ENCODE measurements around the gene MICU1.
"Not testable (repeated sequence)": the region's sequence is repeated elsewhere in the genome, so short reads cannot be mapped to it uniquely, and the experiment has no call there.

The MICU1 gene

GRCh38 chr10:72503694-72504438 lies 122.0 kb downstream of the MICU1 start:
- no peak for DNase-seq (ENCODE audit: low read depth)

DNA sequence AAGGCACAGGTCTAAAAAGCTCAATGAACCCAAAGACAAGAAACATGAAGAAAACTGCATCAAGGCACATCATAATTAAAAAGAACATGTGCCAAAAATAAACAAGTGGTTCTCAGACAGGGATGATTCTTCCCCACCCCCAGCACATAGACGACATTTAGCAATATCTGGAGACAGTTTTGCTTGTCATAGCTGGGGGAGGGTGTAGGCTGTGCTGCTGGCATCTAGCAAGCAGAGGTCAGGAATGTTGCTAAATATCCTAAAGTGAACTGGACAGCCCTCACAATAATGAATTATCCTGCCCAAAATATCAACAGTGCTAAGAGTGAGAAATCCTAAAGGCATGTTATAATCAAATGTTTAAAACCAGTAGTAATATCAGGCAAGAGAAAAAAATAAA lies 122.6 kb downstream of the MICU1 start:
- no peak for DNase-seq (ENCODE audit: low read depth)

- no peak for DNase-seq (ENCODE audit: low read depth)
Measured at GRCh38 chr10:72502581-72502980, 123.3 kb downstream of the MICU1 start.

- no peak for DNase-seq (ENCODE audit: low read depth)
Measured at GRCh38 chr10:72499701-72500100, 126.2 kb downstream of the MICU1 start.

GRCh38 chr10:72490951-72491350 lies 134.9 kb downstream of the MICU1 start:
- no peak for DNase-seq (ENCODE audit: low read depth)

DNA sequence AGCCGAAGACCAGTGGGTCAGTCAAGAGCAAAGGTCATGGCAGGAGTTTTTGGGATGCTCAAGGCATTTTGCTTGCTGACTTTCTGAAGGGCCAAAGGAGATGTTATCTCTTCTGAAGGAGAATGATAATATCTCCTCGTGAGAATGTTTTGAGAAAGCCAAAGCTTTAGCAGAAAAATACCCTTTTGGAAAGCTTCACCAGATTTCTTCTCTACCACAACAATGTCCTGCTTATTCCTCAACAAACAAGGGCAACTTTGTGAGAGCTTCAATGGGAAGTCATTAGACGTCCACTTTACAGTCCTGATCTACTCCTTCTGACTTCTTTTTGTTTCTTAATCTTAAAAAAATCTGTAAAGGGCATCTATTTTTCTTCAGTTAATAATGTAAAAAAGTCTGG lies 138.4 kb downstream of the MICU1 start:
- DNase-seq (ENCODE audit: low read depth): no peak

DNA sequence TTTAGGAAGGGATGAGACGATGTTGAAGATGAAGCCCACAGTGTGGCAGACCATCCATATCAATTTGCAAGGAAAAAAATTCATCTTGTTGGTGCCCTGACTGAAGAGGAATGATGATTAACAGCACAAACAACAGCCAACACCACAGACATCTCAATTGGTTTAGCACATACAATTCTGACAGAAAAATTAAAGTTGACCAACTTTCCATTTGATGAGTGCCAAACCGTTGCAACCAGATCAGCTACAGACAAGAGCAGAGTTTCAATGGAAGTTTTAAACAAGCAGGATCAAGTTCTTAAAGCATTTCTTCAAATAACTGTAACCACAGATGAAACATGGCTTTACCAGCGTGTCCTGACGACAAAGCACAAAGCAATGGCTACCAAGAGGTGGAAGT lies 138.8 kb downstream of the MICU1 start:
- no peak for DNase-seq (ENCODE audit: low read depth)

DNA sequence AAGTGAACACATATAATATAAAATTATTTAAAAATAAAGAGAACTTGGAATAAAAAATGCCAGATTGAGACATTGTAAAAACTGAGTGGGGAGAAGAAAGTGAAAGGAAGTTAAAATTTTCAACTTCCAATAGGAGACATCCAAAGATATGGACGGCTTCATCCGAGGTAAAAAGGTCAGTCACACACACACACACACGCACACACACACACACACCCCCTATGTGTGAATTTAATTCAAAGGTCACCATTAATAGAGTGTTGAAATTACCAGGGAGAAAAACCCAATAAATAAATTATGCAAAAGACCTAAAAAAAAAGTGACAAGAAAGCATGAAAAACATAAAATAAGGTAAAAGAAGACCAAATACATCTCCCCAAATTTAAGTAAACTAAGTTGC lies 140.2 kb downstream of the MICU1 start:
- DNase-seq (ENCODE audit: low read depth): no peak

- no peak for DNase-seq (ENCODE audit: low read depth)
Measured at GRCh38 chr10:72484521-72484920, 141.4 kb downstream of the MICU1 start.

- no peak for DNase-seq (ENCODE audit: low read depth)
Measured at GRCh38 chr10:72483471-72483870, 142.4 kb downstream of the MICU1 start.

GRCh38 chr10:72480861-72481260 lies 145.0 kb downstream of the MICU1 start:
- no peak for DNase-seq (ENCODE audit: low read depth)

DNA sequence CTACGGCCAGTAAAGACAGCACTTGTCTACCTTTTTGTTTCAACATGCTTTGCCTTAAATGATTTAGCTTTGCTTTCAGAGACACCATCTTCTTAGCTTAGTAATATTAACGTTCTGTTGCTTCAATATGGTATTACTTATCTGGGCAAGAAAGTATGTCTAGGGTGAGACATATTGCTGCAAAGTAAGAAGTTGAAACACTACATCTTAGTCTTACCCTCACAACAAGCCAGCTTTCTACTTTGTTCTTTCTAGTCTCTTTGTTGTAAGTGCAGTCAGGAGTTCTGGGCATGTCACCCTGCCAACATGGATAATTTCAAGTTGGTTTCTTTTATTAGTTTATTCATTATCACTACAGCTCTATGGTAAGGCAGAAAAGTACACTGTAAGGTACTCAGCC lies 148.4 kb downstream of the MICU1 start:
- no peak for DNase-seq (ENCODE audit: low read depth)

DNA sequence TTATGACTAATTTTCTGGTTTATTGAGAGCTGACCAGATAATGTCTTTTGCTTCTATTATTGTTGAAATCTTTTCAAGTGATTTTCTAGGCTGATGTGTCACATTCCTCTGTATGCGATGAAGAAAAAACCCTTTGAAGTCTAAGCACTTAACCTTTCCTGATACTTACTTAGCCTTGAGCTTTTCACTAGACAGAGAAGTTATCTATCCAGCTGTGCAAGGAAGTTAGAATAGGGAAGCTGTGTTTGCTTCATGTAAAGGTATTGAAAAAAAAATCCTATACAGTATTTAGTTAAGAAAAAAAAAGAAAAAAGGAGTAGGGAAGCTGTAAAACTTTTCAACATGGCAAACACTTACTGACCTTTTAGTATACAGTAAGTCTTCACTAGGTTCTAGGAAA lies 153.6 kb downstream of the MICU1 start:
- DNase-seq (ENCODE audit: low read depth): no peak

- no peak for DNase-seq (ENCODE audit: low read depth)
Measured at GRCh38 chr10:72470666-72471065, 155.2 kb downstream of the MICU1 start.

GRCh38 chr10:72467064-72467463 lies 158.8 kb downstream of the MICU1 start:
- DNase-seq (ENCODE audit: low read depth): not testable (repeated sequence)

GRCh38 chr10:72466018-72466417 lies 159.9 kb downstream of the MICU1 start:
- no peak for DNase-seq (ENCODE audit: low read depth)

GRCh38 chr10:72464438-72464837 lies 161.4 kb downstream of the MICU1 start:
- no peak for DNase-seq (ENCODE audit: low read depth)

- no peak for DNase-seq (ENCODE audit: low read depth)
Measured at GRCh38 chr10:72462261-72462660, 163.6 kb downstream of the MICU1 start.

GRCh38 chr10:72461085-72461484 lies 164.8 kb downstream of the MICU1 start:
- DNase-seq (ENCODE audit: low read depth): no peak

- DNase-seq (ENCODE audit: low read depth): no peak
Measured at GRCh38 chr10:72460284-72460876, 165.5 kb downstream of the MICU1 start.

DNA sequence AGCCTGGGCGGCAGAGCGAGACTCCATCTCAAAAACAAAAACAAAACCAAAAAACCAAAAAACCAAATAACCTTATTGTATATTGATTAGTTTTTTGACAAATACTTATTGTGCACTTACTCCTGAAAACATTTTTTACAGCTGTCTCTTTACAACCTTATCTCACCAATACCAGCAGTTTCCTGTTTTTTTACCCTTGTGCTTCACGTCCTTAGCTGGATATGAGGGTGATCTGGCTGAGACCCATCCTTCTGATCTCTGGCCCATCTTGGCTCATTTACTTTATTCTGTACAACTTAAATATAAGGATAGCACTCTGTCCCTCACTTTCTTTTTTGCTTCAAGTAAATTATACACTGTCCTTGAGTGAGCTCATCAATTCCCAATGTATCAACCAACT lies 166.6 kb downstream of the MICU1 start:
- DNase-seq (ENCODE audit: low read depth): no peak

DNA sequence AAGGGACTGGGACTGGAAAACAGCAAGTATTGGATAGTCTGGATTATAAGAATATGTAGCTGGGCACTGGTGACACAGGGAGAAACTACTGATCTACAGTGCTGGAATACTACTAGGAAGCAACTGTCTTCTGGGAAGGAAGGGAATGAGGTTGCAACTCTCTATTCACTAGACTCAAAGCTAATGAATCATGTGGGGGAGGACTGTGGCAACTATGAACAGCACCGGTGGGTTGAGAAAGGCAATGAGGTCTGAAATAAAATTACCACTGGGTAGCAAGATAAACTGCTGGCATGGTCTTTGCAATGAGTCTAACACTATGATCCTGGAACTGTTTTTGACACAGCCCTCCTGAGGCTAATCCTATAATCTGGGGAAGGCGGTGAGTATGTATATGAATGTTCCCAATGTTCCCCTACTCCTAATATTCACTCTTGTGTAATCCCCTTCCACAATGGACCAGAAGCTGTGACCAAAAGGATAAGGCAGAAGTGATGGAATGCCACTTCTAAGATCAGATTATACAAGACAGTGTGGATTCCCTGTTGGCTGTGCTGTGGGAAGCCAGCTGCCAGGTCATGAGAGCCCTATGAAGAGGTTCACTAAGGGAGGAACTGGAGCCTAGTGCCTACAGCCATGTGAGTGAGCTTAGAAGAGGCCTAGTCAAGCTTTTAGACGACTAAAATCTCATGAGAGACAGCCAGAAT lies 169.8 kb downstream of the MICU1 start:
- DNase-seq (ENCODE audit: low read depth): no peak

GRCh38 chr10:72449941-72450441 lies 175.9 kb downstream of the MICU1 start:
- DNase-seq (ENCODE audit: low read depth): no peak

Data from T follicular helper cell (primary cell).